Jurkat, Clone E6-1 (cell line): ENCODE measurements around the gene RPTOR.
"Not testable (repeated sequence)": the region's sequence is repeated elsewhere in the genome, so short reads cannot be mapped to it uniquely, and the experiment has no call there.

Experiments used
- DNase-seq: peaks from one replicate; pipeline ENCODE4 v3.0.0-alpha.2; 2011; ENCODE audit warnings: low read depth, low spot score
- H3K4me3 ChIP-seq: 2 replicates; pipeline ENCODE4 v1.5.1; 2011; ENCODE audit warnings: mild to moderate bottlenecking, low read length, control low read depth, moderate library complexity

Gene RPTOR

GRCh38 chr17:80863626-80864025 lies 319.0 kb downstream of the RPTOR start:
- DNase-seq = no peak
- no peak overlapping the region for H3K4me3 ChIP-seq

DNA sequence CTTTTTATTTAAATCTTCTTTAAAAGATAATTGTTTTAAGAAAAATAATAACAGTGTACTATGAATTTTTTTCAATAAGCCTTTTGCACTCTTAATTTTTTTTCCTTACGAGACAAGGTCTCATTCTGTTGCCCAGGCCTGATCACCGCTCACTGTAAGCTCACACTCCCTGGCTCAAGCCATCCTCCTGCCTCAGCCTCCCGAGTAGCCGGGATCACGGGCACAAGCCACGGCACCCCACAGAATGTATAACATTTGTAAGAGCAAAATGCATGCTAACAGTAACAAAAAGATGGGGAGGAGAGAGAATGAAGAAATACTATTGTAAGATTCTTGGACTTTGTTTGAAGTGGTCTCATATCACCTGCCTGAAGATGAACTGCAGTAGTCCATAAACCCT lies 320.1 kb downstream of the RPTOR start:
- H3K4me3 ChIP-seq = no peak overlapping the region
- DNase-seq = no peak

DNA sequence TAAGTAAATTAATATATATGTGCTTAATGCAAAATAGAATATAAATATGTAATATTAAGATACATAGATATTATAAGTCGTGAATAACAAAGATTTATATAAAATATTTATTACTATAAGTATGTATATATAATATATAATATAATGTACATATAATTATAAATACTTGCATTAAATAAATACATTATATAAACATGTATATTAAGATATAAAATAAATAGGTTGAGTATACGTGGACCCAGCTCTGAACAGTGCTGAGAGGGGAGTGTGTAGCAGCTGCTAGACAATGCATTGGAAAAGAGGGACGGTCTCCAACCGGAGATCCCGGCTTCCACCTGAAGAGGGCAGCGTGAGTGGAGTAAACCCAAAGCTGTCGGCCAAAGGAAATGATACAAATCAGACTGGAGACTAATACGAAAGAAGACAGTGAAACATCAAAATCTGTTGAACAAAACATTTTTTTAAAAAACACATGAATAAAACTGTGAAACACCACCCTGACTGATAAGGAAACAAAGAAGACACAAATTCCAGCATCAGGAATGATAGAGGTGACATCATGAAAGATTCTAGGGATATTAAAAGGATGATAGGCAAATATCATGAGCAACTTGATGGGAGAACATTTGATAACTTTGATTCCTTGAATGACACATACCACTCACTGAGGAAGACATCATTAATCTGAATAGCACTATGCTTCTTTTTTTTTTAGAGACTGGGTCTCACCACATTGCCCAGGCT lies 321.6 kb downstream of the RPTOR start:
- no peak overlapping the region for H3K4me3 ChIP-seq
- DNase-seq = no peak

DNA sequence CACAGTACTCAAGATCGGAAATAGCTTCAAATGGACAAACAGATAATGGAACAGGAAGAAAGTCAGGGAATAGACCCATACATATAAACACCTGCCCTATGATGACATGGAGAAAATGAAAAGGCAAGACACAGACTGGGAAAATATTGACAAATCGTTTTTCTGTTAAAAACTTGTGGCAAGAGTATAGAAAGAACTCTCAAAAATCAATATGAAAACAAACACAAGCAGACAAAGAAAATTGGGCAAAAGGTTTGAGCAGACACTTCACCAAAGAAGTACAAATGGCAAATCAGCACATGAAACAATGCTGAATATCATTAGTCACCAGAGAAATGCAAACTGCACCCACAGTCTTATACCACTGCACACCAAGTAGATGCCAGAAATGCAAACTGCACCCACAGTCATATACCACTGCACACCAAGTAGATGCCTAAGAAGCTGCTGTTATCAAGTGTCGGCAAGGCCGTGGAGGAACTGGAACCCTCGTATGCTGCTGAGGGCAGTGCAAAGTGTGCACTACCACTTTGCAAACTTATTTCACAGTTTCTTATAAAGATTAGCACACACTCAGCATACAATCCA lies 323.5 kb downstream of the RPTOR start:
- no peak for DNase-seq
- no peak overlapping the region for H3K4me3 ChIP-seq

GRCh38 chr17:80869481-80870145 lies 325.0 kb downstream of the RPTOR start:
- no peak overlapping the region for H3K4me3 ChIP-seq
- no peak for DNase-seq

- no peak overlapping the region for H3K4me3 ChIP-seq
- DNase-seq = peak; percentile 60
Observed at GRCh38 chr17:80870401-80870800, 325.8 kb downstream of the RPTOR start.

- H3K4me3 ChIP-seq = peak overlapping the region; percentile 42
- peak; percentile 61 for DNase-seq
Observed at GRCh38 chr17:80871341-80871740, 326.7 kb downstream of the RPTOR start.

DNA sequence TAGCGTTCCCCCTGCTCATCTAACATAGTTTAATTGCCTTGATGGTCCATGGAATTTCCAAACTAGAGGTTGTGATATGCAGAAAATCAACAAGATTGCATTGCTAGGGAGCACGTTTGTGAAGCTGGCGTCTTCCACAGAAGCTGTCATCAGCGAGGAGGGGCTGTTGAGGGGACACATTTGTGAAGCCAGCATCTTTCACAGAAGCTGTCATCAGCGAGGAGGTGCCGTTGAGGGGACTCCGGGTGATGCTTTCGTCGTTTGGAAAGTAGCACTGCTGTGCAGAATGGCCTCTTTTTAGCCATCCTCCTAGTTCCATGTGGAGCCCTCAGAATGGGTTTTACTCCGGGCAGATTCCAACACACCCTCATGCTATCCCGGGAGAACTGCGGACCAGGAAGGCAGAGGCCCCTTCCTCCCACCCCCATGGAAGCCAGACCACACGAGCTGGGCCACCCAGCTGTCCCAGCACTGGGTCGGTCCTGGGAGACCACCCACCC lies 327.4 kb downstream of the RPTOR start:
- peak overlapping the region; percentile 42 for H3K4me3 ChIP-seq
- DNase-seq = no peak

DNA sequence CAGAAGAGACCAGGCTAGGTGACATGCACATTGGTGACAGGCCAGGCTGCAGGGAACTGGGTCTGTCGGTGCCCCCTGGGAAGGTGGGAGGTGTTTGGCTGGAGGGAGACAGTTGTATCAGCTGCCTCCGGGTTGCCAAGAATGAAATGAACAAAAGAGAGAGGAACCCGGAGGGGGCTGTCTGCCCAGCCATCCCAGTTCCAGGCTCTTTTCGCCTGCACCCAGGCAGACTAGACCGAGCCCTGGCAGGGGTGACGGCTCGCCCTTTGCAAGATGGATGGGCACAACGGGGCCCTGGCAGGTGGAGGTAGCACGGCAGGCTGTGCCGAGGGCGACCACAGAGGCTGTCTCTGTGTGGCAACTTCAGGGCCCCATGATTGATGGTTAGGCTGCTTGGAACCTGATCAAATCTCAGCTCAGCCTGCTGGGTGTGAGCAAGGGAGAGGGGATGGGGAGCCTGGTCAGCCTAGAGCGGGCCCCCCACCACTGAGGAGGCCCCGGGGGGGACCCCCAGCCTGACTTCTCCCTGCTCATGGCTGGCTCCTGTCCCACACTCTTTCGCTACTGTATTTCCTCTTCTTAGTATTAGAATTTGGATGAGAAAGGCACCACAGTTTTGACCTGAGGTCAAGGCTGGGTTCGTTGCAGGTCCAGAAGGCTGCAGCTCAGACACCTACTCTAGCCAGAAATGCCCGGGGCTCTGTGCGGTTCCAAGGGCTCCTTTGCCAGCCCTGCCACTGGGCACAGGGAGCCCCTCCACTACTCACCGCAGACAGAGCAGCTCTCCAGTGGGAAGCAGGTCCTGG lies 328.1 kb downstream of the RPTOR start:
- H3K4me3 ChIP-seq = no peak overlapping the region
- DNase-seq = no peak

DNA sequence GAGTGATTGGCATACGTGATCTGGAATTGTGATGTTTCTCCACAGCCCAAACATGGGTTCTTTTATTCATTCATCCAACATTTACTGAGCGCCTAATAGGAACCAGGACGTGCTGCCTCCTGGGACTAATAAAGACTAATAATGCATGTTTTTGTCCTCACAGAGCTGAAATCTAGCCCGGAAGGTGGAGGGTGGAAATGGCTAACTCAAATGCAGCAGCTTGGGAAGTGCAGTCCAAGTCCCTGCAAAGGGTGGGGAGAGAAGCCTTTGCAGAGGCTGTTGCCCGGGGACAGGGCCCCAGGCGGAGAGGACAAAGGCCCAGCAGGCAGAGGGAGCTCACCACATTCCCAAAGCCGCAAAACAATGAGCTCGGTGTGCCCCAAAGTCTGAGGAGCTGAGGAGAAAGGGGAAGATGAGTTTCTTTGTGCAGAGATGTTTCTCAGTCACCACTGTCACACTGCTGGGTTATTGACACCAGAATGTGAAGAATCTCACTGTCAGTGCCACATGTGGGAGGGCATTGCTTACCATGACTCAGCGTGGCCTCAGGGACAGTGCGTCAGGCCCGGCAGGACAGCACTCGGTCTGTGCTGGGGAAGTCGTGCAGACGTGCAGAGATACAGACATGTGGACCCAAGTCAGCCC lies 328.8 kb downstream of the RPTOR start:
- no peak for DNase-seq
- H3K4me3 ChIP-seq = no peak overlapping the region

DNA sequence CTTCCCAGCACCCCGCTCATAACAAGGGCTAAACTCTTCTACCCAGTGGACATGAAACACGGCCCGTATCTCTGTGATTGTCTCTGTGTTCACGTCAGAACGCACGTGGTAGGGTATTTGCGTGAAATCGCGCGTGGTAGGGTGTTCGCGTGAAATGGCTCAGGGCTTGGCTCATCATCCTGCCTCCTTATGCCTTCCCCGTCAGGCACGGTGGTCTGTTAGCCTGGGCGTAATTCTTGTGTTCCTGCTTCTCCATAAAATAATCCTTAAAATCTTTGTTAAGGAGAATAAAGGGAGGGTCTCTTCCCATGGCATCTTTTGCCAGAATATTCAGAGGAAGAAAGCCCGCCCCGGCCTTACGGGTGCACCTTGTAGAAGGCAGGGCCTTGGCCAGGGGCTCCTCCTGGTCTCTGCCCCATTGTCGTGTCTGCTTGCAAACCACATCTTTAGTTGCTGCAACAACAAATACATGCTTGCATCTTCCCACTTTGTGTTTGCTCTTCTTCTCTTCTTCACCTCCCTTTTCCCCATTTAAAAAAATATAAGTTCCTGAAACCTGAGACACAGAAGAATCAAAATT lies 330.3 kb downstream of the RPTOR start:
- no peak for DNase-seq

GRCh38 chr17:80875480-80875995 lies 330.9 kb downstream of the RPTOR start:
- DNase-seq, H3K4me3 ChIP-seq: not testable (repeated sequence)

More for the DNA sequence above, 330.3 kb downstream of the RPTOR start:
- no peak overlapping the region for H3K4me3 ChIP-seq

DNA sequence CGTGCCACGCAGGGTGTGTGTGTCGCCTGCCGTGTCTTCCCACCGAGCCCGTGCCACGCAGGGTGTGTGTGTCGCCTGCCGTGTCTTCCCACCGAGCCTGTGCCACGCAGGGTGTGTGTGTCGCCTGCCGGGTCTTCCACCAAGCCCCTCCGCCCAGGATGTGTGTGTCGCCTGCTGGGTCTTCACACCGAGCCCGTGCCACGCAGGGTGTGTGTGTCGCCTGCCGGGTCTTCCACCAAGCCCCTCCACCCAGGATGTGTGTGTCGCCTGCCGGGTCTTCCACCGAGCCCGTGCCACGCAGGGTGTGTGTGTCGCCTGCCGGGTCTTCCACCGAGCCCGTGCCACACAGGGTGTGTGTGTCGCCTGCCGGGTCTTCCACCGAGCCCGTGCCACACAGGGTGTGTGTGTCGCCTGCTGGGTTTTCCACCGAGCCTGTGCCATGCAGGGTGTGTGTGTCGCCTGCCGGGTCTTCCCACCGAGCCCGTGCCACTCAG lies 331.9 kb downstream of the RPTOR start:
- H3K4me3 ChIP-seq, DNase-seq: not testable (repeated sequence)

- no peak for DNase-seq
Observed at GRCh38 chr17:80876950-80877728, 332.5 kb downstream of the RPTOR start.

GRCh38 chr17:80877729-80878303 lies 333.2 kb downstream of the RPTOR start:
- DNase-seq = no peak
- H3K4me3 ChIP-seq = no peak overlapping the region

More at GRCh38 chr17:80876950-80877728, 332.5 kb downstream of the RPTOR start:
- no peak overlapping the region for H3K4me3 ChIP-seq

GRCh38 chr17:80878876-80879722 lies 334.5 kb downstream of the RPTOR start:
- H3K4me3 ChIP-seq = no peak overlapping the region
- no peak for DNase-seq
